GM19467 (cell line): ENCODE measurements around the gene NGF.
"Not testable (repeated sequence)": the region's sequence is repeated elsewhere in the genome, so short reads cannot be mapped to it uniquely, and the experiment has no call there.

Source experiments
- ATAC-seq: cut with Tn5 transposase; IDR thresholded peaks from one replicate; pipeline ENCODE4 v1.9.1; 2021; ENCODE audit warnings: mild to moderate bottlenecking, moderate library complexity; ENCODE audit not compliant: unreplicated experiment

The NGF gene

GRCh38 chr1:115337633-115338456 is at the start of gene NGF:
TSS of gene NGF (minus strand) at chr1:115338249. CDS start at chr1:115286795, 51,454 bp downstream.
- ATAC-seq = no peak

- not testable (repeated sequence) for ATAC-seq
These were observed 45.4 kb upstream of the NGF start for GRCh38 chr1:115383455-115383854.

GRCh38 chr1:115379943-115380342 is 41.9 kb upstream of the NGF start:
- no peak for ATAC-seq

- ATAC-seq = no peak
These were observed 39.4 kb upstream of the NGF start for GRCh38 chr1:115377411-115377810.

- ATAC-seq = no peak
These were observed 36.5 kb upstream of the NGF start for GRCh38 chr1:115374598-115374997.

- no peak for ATAC-seq
These were observed 35.3 kb upstream of the NGF start for GRCh38 chr1:115373305-115373704.

GRCh38 chr1:115365738-115366137 is 27.7 kb upstream of the NGF start:
- no peak for ATAC-seq

GRCh38 chr1:115364780-115365155 is 26.7 kb upstream of the NGF start:
- ATAC-seq = no peak

- ATAC-seq = no peak
These were observed 26.2 kb upstream of the NGF start for GRCh38 chr1:115364046-115364779.

- no peak for ATAC-seq
These were observed 25.1 kb upstream of the NGF start for GRCh38 chr1:115363171-115363570.

GRCh38 chr1:115360505-115361129 is 22.6 kb upstream of the NGF start:
- ATAC-seq = not testable (repeated sequence)

GRCh38 chr1:115359787-115360452 is 21.9 kb upstream of the NGF start:
- ATAC-seq = not testable (repeated sequence)

GRCh38 chr1:115356356-115356755 is 18.3 kb upstream of the NGF start:
- ATAC-seq = no peak

- no peak for ATAC-seq
These were observed 17.0 kb upstream of the NGF start for GRCh38 chr1:115355069-115355468.

- ATAC-seq = no peak
These were observed 13.1 kb upstream of the NGF start for GRCh38 chr1:115351143-115351542.

GRCh38 chr1:115348636-115349035 is 10.6 kb upstream of the NGF start:
- ATAC-seq = no peak

GRCh38 chr1:115347282-115347681 is 9.2 kb upstream of the NGF start:
- ATAC-seq = no peak

- no peak for ATAC-seq
These were observed 5.2 kb upstream of the NGF start for GRCh38 chr1:115343200-115343737.

- no peak for ATAC-seq
These were observed 3.9 kb upstream of the NGF start for GRCh38 chr1:115341948-115342347.

GRCh38 chr1:115340879-115341278 is 2.8 kb upstream of the NGF start:
- no peak for ATAC-seq

- no peak for ATAC-seq
These were observed 390 bp upstream of the NGF start for GRCh38 chr1:115338457-115338820.
